Endothelial cell of umbilical vein (primary cell): ENCODE measurements around the gene HARS2.

ENCODE experiments used
- CTCF ChIP-seq, 2 donors: IDR thresholded peaks; 1 replicate in 1 of 2; 2 replicates in 1 of 2; pipeline ENCODE4 v1.5.1; 2011; ENCODE audit warnings: low read length in 2 of 2, mild to moderate bottlenecking in 2 of 2, moderate library complexity in 2 of 2, control low read depth in 1 of 2, inconsistent platforms in 1 of 2, low read depth in 1 of 2; ENCODE audit not compliant: insufficient read depth in 1 of 2; ENCODE audit errors: extremely low read depth in 1 of 2
- POLR2AphosphoS5 ChIP-seq: IDR thresholded peaks from 2 replicates; pipeline ENCODE4 v1.6.1; 2012; ENCODE audit warnings: low read depth, mild to moderate bottlenecking, control low read depth, low read length, moderate library complexity; ENCODE audit not compliant: insufficient read depth

GRCh38 chr5:140713562-140714094, 22.4 kb downstream of the HARS2 start:
- no peak for TF ChIP-seq POLR2AphosphoS5
- no peak for TF ChIP-seq CTCF (IDR thresholded peaks at IDR 0.05; ENCODE audit: extremely low read depth in 1 of 2, insufficient read depth in 1 of 2, low read depth in 1 of 2, low read length in 2 of 2)
